ENCODE data around the gene MYLK.

Gene MYLK

DNA sequence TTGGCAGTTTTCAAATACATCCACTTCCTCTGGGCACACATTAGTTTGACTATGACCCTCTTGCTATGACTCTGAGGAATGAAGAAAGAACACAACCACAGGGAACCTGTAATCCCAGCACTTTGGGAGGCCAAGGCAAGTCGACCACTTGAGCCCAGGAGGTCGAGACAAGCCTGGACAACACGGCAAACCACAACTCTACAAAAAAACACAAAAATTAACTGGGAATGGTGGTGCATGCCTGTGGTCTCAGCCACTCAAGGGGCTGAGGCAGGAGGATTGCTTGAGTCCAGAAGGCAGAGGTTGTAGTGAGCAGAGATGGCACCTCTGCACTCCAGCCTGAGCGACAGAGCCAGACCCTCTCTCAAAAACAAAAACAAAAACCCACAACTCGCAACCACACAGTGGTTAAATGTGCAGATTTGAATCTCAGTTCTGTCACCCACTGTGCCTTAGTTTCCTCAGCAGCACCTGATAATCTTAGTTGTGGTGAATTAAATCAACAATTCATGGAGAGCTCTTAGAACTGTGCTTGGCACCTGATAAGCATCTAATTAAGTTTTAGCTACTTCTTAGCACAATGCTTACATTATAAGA is 65.7 kb downstream of the MYLK start:
- DNase-seq: peak in 1 of 5 experiments; percentile 77

DNA sequence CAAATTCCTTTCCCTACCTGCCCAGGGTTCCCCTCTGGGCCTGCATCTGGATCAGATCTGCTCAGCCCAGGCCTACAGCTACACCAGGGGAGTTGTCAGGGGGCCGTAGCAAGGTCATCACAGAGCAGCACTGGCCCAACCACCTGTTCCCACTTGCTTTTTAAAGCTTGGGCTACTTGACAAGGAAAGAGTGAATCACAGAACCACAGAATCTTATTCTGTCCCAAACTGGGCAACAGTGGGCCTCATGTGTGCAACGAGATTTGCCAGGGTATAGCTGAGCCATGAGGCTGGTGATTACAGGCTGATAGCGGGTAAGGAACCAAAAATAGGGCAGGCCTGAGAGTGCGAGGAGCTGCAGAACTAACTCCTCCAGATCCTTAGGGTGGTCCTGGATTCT is 66.7 kb downstream of the MYLK start:
- DNase-seq: no peak

DNA sequence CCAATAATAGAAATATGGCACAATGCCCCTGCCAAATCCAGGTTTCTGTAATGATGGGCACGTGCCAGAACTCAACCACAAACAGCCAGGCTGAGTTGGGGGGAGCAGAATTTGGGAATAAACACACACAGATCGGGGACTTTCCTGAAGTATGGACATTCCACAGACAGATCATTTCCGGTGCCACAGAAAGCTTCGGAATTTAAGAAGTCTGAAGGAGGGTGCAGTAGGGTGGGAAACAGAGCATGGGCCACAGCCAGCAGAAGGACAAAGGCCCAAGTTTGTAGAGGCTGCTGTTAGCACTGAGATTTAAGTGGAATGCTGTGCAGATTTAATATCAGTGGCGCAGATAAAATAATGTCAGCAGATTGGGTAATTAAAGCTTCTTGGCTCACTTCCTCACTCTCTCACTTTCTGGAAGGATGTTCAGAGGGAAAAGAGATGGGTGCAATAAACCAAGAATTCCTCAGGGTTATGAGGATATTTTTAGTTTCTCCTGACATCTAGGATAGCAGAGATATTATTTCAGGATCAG is 67.4 kb downstream of the MYLK start:
- no peak for DNase-seq

DNA sequence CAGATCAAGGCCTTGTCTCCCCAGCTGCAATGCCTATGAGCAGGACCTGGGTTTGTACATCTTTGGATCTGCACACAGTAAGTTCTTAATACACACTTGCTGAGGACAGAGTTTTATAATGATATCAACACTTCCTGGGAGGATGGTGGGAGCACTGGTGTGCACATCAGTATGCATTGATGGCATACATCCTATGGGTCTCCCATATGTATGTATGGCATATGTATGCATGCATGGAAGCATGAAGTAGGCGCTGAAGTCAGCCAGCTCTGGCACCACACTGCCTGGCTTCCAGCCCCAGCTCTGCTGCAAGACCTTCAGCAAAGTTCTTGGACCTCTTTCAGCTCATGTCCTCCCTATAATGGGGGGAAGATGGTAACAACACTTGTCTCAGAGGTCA is 68.2 kb downstream of the MYLK start:
- DNase-seq: no peak

- DNase-seq: no peak
Observed at GRCh38 chr3:123813876-123814275, 70.3 kb downstream of the MYLK start.

GRCh38 chr3:123809597-123809996 is 74.5 kb downstream of the MYLK start:
- DNase-seq: no peak

DNA sequence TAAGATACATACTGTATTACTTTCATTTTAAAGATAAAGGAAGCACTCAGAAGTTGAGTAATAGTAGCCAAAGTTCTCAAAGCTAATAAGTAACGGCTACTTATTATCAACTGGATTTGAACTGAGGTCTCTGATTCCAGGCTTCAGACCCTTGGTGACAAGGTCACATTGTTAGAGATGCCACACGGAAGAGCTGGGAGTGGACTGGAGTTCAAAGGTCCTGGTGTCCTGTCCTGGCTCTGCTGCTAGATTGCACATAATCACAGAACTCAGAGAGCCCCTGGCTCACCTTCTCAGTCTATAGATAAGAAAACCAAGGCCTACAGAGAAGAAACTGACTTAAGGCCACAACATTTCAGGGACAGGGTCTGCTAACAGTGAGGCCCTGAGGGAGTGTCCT is 75.3 kb downstream of the MYLK start:
- DNase-seq: no peak

- no peak for DNase-seq
Observed at GRCh38 chr3:123807820-123808219, 76.3 kb downstream of the MYLK start.

GRCh38 chr3:123805504-123805903 is 78.6 kb downstream of the MYLK start:
- DNase-seq: peak in 1 of 5 experiments; percentile 31

- no peak for DNase-seq
Observed at GRCh38 chr3:123805101-123805500, 79.0 kb downstream of the MYLK start.

- DNase-seq: no peak
Observed at GRCh38 chr3:123804676-123805075, 79.5 kb downstream of the MYLK start.

GRCh38 chr3:123803521-123803920 is 80.6 kb downstream of the MYLK start:
- no peak for DNase-seq

- peak in 1 of 5 experiments; percentile 11 for DNase-seq
Observed at GRCh38 chr3:123802007-123802625, 82.0 kb downstream of the MYLK start.

DNA sequence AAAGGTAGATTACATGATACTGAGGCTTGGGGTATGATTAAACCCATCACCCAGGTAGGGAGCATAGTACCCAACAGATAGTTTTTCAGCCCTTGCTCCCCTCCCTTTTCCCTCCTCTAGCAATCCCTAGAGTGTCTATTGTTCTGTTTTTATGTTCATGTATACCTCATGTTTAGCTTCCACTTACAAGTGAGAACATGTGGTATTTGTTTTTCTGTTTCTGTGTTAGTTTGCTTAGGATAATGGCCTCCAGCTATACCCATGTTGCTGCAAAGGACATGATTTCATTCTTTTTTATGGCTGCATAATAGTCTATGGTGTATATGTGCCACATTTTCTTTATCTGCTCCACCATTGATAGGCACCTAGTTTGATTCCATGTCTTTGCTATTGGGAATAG is 82.7 kb downstream of the MYLK start:
- no peak for DNase-seq

- DNase-seq: no peak
Observed at GRCh38 chr3:123800362-123800682, 83.8 kb downstream of the MYLK start.

- no peak for DNase-seq
Observed at GRCh38 chr3:123799544-123800361, 84.4 kb downstream of the MYLK start.

DNA sequence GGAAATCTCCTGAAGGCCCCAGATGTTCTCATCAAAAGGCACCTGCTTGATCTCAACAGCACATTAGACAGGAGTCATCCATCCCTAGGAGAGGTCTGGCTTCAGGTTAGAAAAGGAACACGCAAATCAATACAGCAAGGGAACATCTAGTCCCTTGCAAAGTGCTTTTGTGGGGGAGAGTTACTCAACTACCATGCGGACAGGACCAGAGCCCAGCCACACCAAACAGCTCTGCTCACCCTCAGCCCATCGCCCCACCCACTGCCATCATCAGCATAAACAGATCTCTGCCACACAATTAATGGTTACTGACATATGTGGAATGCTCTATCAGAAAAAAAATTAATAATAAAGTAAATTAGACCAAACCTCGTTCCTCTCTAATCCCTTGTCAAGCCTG is 85.6 kb downstream of the MYLK start:
- no peak for DNase-seq

DNA sequence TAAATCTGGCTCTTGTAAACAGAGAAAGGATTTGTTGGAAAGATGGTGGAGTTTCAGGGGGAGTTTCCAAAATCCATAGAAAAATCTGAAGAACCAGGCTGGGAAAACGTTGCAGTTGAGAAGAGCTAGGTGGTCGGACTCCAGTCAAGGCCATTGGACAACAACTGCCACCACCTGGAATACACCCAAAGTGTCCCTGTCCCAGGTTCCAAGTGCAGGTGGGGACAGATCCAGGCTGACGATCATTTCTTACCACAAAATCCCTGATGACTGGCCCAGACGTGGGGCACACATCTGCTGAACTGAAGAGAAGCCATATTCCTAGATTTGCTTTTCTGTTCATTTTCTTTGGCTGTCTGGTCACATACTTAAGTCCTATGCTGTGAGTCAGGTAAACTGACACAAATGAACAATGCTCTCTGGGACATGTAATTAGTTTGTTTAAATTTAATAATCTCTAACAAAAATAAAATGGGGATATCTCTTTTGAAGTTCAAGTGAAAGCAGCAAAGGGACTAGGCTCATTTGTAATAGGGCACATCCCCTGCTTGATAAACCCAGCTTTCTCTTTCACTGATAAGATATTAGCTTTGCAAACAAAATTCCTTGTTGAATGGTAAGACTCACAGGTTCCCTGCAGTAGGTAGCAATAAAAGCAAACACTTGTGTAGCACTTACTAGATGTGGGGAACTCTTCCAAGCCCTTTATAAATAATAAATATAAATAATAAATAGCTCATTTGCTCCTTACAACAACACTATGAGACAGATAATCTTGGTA is 88.5 kb downstream of the MYLK start:
- DNase-seq: no peak

DNA sequence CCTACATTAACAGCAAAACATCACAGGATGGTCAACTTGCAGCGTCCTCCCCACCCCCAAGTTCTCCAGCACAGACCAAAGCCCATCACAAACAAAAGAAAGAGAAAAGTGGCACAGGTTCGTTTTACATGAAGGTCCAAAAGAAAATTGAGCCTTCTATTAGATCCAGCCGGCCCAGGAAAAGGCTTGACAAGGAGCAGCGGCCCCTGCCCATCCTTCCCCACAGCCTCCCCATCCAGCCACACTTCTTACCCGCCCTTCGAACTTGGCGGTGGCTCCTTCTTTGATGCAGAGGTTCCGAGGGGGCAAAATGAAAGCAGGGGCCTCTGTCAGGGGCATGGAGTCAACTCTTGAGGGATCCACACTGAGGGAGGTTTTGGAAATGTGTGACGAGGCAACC is 90.7 kb downstream of the MYLK start:
- no peak for DNase-seq

- DNase-seq: no peak
Observed at GRCh38 chr3:123792473-123793201, 91.5 kb downstream of the MYLK start.

GRCh38 chr3:123791898-123792297 is 92.2 kb downstream of the MYLK start:
- DNase-seq: no peak

GRCh38 chr3:123791417-123791816 is 92.7 kb downstream of the MYLK start:
- DNase-seq: no peak

DNA sequence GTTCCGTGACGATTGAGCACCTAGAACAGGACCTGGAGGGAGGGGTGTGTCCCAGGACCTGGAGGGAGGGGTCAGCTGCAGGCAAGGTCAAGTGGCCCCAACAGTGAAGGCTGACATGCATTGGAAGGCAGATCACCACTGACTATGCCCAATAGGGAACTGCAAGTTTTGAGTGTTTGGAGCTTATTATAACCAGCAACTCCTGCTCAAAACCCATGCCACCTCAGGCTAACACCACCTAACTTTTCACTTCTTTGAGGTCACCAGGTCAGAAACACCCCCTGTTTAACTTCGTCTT is 93.1 kb downstream of the MYLK start:
- DNase-seq: no peak

Measured in T-helper 2 cell (primary cell).